Breast epithelium (tissue), 4 donors: ENCODE measurements around the gene MRPL38. TPM values are rescaled to one million over a fixed set of nuclear protein-coding genes. Genes with fewer than 3 reads are reported as not detected.
A peak's percentile ranks its signal among the peaks of the same experiment; 100 is the strongest.

Experiments used
- DNase-seq, 2 donors: peaks; one replicate each; pipeline ENCODE4 v3.0.0-alpha.2; 2019; ENCODE audit warnings: low spot score in 2 of 2
- H3K27ac ChIP-seq, 2 donors: fragments of 200-600 bp; sonication (generic) in 1 of 2; one replicate each; pipeline ENCODE4 v1.5.1; 2016 to 2019; ENCODE audit warnings: mild to moderate bottlenecking in 1 of 2
- H3K27me3 ChIP-seq, 2 donors: fragments of 200-600 bp; sonication (generic) in 1 of 2; one replicate each; pipeline versions ENCODE4 v1.5.1 to v1.6.0; 2017 to 2019; ENCODE audit warnings: control low read depth in 1 of 2, mild to moderate bottlenecking in 1 of 2
- H3K36me3 ChIP-seq: fragments of 200-600 bp; one replicate; pipeline ENCODE4 v1.5.1; 2019
- H3K4me1 ChIP-seq, 2 donors: fragments of 200-600 bp; sonication (generic); one replicate each; pipeline ENCODE4 v1.5.1; 2016 to 2019; ENCODE audit warnings: control low read depth in 1 of 2
- H3K4me3 ChIP-seq, 3 donors: fragments of 200-600 bp; sonication (generic); 1 replicate in 2 of 3; 2 replicates in 1 of 3; pipeline ENCODE4 v1.5.1; 2016 to 2019; ENCODE audit warnings: mild to moderate bottlenecking in 3 of 3, moderate library complexity in 2 of 3
- H3K9me3 ChIP-seq, 2 donors: fragments of 200-600 bp; sonication (generic) in 1 of 2; one replicate each; pipeline ENCODE4 v1.5.1; 2016 to 2019; ENCODE audit warnings: control low read depth in 1 of 2
- CTCF ChIP-seq, 3 donors: fragments of 450-650 bp; IDR thresholded peaks; one replicate each; pipeline ENCODE4 v1.5.1; 2016 to 2017; ENCODE audit warnings: antibody characterized with exemption in 3 of 3, mild to moderate bottlenecking in 3 of 3, moderate library complexity in 3 of 3
- POLR2A ChIP-seq: fragments of 450-650 bp; IDR thresholded peaks from one replicate; pipeline ENCODE4 v1.6.1; 2016; ENCODE audit warnings: antibody characterized with exemption, mild to moderate bottlenecking, moderate library complexity
- POLR2AphosphoS5 ChIP-seq, 3 donors: sonication (generic); formaldehyde crosslinking; IDR thresholded peaks; one replicate each; pipeline ENCODE4 v1.6.1; 2017; ENCODE audit warnings: antibody characterized with exemption in 3 of 3
- intact Hi-C: fragments of 100-400 bp; cut with DNase I; formaldehyde crosslinking; loops from one replicate; pipeline ENCODE4 v1.15.1; 2023; ENCODE audit warnings: low total_unique reads
- total RNA-seq, 3 donors: library from RNA; depleted of rRNA; stranded (reverse); fragments of >200 nt; gene quantifications; one replicate each; pipeline ENCODE4 v1.1.0, GENCODE V29; 2016

Gene MRPL38
- total RNA-seq, 3 donors from 2014 or later, result 29.4 to 39.0 (median 36.6) TPM

- intact Hi-C loops, result loop anchor here (10.0 kb wide), 1 partner anchor 64 kb away; the partner anchor contains the start of gene UNK
- Histone ChIP-seq H3K27me3 (no peaks in the 10 kb centered on the region), H3K36me3 (peaks cover 7% of the 10 kb centered on the region), H3K9me3 (no peaks in the 10 kb centered on the region), H3K4me1 (peaks cover 16 to 60% of the 10 kb centered on the region in 2 donors), H3K4me3 (no peak overlapping the region), H3K27ac (peak overlapping the region; percentile 94 to 95)
- TF ChIP-seq CTCF (IDR thresholded peaks at IDR 0.05), result no peak
- no peak for TF ChIP-seq POLR2A
- no peak for TF ChIP-seq POLR2AphosphoS5 (IDR thresholded peaks at IDR 0.05)
- DNase-seq, result no peak
Measured at GRCh38 chr17:75849279-75849646, 55.4 kb downstream of the MRPL38 start.

Other genes with a start within 250 kb of the MRPL38 start
- gene RECQL5, start 237.7 kb downstream of the MRPL38 start, total RNA-seq, result 10 to 100 TPM; 10.7 to 22.8 (median 14.1) TPM
- gene SAP30BP, start 237.5 kb downstream of the MRPL38 start, total RNA-seq, result 10 to 100 TPM; 68.3 to 89.5 (median 86.1) TPM
- 100 to 1,000 TPM in 1 of 3 donors, 10 to 100 TPM in 1, 1 to 10 TPM in 1; 9.8 to 125 (median 67.2) TPM for gene ITGB4, start 183.4 kb downstream of the MRPL38 start, total RNA-seq
- gene GALK1, start 139.7 kb downstream of the MRPL38 start, total RNA-seq, result 10 to 100 TPM; 21.9 to 32.1 (median 24.9) TPM
- 10 to 100 TPM; 18.7 to 43.3 (median 28.5) TPM for gene UNK, start 120.1 kb downstream of the MRPL38 start, total RNA-seq
- 10 to 100 TPM in 1 of 3 donors, 1 to 10 TPM in 2; 5.6 to 15.5 (median 8.5) TPM for gene UNC13D, start 60.5 kb downstream of the MRPL38 start, total RNA-seq
- 10 to 100 TPM; 44.9 to 63.2 (median 62.9) TPM for gene WBP2, start 49.5 kb downstream of the MRPL38 start, total RNA-seq
- 10 to 100 TPM; 15.4 to 26.1 (median 23.3) TPM for gene TRIM47, start 26.3 kb downstream of the MRPL38 start, total RNA-seq
- gene TRIM65, start 7.9 kb downstream of the MRPL38 start, total RNA-seq, result 10 to 100 TPM; 16.7 to 28.8 (median 23.3) TPM
- gene FBF1, start 36.2 kb upstream of the MRPL38 start, total RNA-seq, result 10 to 100 TPM in 2 of 3 donors, 1 to 10 TPM in 1; 7.7 to 18.7 (median 17.7) TPM
- gene ACOX1, start 74.3 kb upstream of the MRPL38 start, total RNA-seq, result 100 to 1,000 TPM in 1 of 3 donors, 10 to 100 TPM in 2; 55.1 to 147 (median 55.3) TPM
- 10 to 100 TPM; 16.7 to 30.2 (median 26.8) TPM for gene TEN1, start 74.4 kb upstream of the MRPL38 start, total RNA-seq
- 10 to 100 TPM in 1 of 3 donors, 1 to 10 TPM in 2; 6.6 to 13.0 (median 9.5) TPM for gene CDK3, start 96.0 kb upstream of the MRPL38 start, total RNA-seq
- 1 to 10 TPM; 1.6 to 8.0 (median 3.9) TPM for gene EVPL, start 122.4 kb upstream of the MRPL38 start, total RNA-seq
- 10 to 100 TPM; 41.3 to 49.6 (median 48.3) TPM for gene SRP68, start 167.6 kb upstream of the MRPL38 start, total RNA-seq
- gene GALR2, start 169.9 kb upstream of the MRPL38 start, total RNA-seq, result not detected
- gene ZACN, start 174.3 kb upstream of the MRPL38 start, total RNA-seq, result not detected
- 100 to 1,000 TPM in 1 of 3 donors, 10 to 100 TPM in 2; 91.4 to 103 (median 93.9) TPM for gene EXOC7, start 198.9 kb upstream of the MRPL38 start, total RNA-seq
- under 1 TPM in 1 of 3 donors, not detected in 2; 0.15 TPM for gene FOXJ1, start 236.4 kb upstream of the MRPL38 start, total RNA-seq